Measurements from ENCODE around the gene KIAA0586.

Gene KIAA0586

GRCh38 chr14:58597041-58597440 lies 169.5 kb downstream of the KIAA0586 start:
- Histone ChIP-seq H4K20me1 (ENCODE audit: insufficient read depth, low read length, poor library complexity, severe bottlenecking) (no peaks in the 10 kb centered on the region), H3K9ac (ENCODE audit: low read depth, low read length, poor library complexity, severe bottlenecking) (no peak overlapping the region), H3K4me2 (ENCODE audit: low read depth, low read length, poor library complexity, severe bottlenecking) (no peak overlapping the region), H3K4me3 (ENCODE audit: low read length, poor library complexity, severe bottlenecking) (no peak overlapping the region), H3K79me2 (ENCODE audit: insufficient read depth, low read length) (no peaks in the 10 kb centered on the region), H3K9me2 (replicated peaks; ENCODE audit: low read depth, low read length) (no peaks in the 10 kb centered on the region), H3K9me3 (ENCODE audit: insufficient read depth, low read depth, low read length) (no peaks in the 10 kb centered on the region), H2AFZ (ENCODE audit: low read length) (no peak overlapping the region), H3K27me3 (ENCODE audit: insufficient read depth, low read length, poor library complexity, severe bottlenecking) (no peaks in the 10 kb centered on the region), H3K36me3 (ENCODE audit: insufficient read depth, low read length) (no peaks in the 10 kb centered on the region), H3K4me1 (ENCODE audit: insufficient read depth, low read length, poor library complexity, severe bottlenecking) (peaks cover 15% of the 10 kb centered on the region), H3F3A (ENCODE audit: low read depth) (no peaks in the 10 kb centered on the region)
- no peak for TF ChIP-seq EZH2phosphoT487 (IDR thresholded peaks at IDR 0.05; ENCODE audit: borderline replicate concordance)
- TF ChIP-seq CTCF (conservative IDR thresholded peaks at IDR 0.05; ENCODE audit: low read length), result no peak

GRCh38 chr14:58598028-58598803 lies 170.7 kb downstream of the KIAA0586 start:
- no peak overlapping the region for H3K9ac ChIP-seq (ENCODE audit: low read depth, low read length, poor library complexity, severe bottlenecking)
- no peak overlapping the region for H2AFZ ChIP-seq (ENCODE audit: low read length)
- H3K4me3 ChIP-seq (ENCODE audit: low read length, poor library complexity, severe bottlenecking), result no peak overlapping the region
- H4K20me1 ChIP-seq (ENCODE audit: insufficient read depth, low read length, poor library complexity, severe bottlenecking), result no peaks in the 10 kb centered on the region
- H3K27me3 ChIP-seq (ENCODE audit: insufficient read depth, low read length, poor library complexity, severe bottlenecking), result no peaks in the 10 kb centered on the region
- H3K9me2 ChIP-seq (replicated peaks; ENCODE audit: low read depth, low read length), result no peaks in the 10 kb centered on the region
- H3K9me3 ChIP-seq (ENCODE audit: insufficient read depth, low read depth, low read length), result no peaks in the 10 kb centered on the region
- no peaks in the 10 kb centered on the region for H3K79me2 ChIP-seq (ENCODE audit: insufficient read depth, low read length)
- H3K4me2 ChIP-seq (ENCODE audit: low read depth, low read length, poor library complexity, severe bottlenecking), result peak overlapping the region; percentile 9
- no peaks in the 10 kb centered on the region for H3K36me3 ChIP-seq (ENCODE audit: insufficient read depth, low read length)
- no peaks in the 10 kb centered on the region for H3F3A ChIP-seq (ENCODE audit: low read depth)
- peaks cover 15% of the 10 kb centered on the region for H3K4me1 ChIP-seq (ENCODE audit: insufficient read depth, low read length, poor library complexity, severe bottlenecking)
- no peak for TF ChIP-seq CTCF (conservative IDR thresholded peaks at IDR 0.05; ENCODE audit: low read length)
- no peak for TF ChIP-seq EZH2phosphoT487 (IDR thresholded peaks at IDR 0.05; ENCODE audit: borderline replicate concordance)

GRCh38 chr14:58598804-58599525 lies 171.4 kb downstream of the KIAA0586 start:
- peak overlapping the region; percentile 9 for H3K4me2 ChIP-seq (ENCODE audit: low read depth, low read length, poor library complexity, severe bottlenecking)
- no peak overlapping the region for H3K9ac ChIP-seq (ENCODE audit: low read depth, low read length, poor library complexity, severe bottlenecking)
- H3K4me1 ChIP-seq (ENCODE audit: insufficient read depth, low read length, poor library complexity, severe bottlenecking), result peaks cover 15% of the 10 kb centered on the region
- TF ChIP-seq CTCF (conservative IDR thresholded peaks at IDR 0.05; ENCODE audit: low read length), result no peak
- no peak for TF ChIP-seq EZH2phosphoT487 (IDR thresholded peaks at IDR 0.05; ENCODE audit: borderline replicate concordance)
- no peaks in the 10 kb centered on the region for H3K9me2 ChIP-seq (replicated peaks; ENCODE audit: low read depth, low read length)
- no peaks in the 10 kb centered on the region for H3K36me3 ChIP-seq (ENCODE audit: insufficient read depth, low read length)
- H3K79me2 ChIP-seq (ENCODE audit: insufficient read depth, low read length), result no peaks in the 10 kb centered on the region
- H3K4me3 ChIP-seq (ENCODE audit: low read length, poor library complexity, severe bottlenecking), result no peak overlapping the region
- no peaks in the 10 kb centered on the region for H3K9me3 ChIP-seq (ENCODE audit: insufficient read depth, low read depth, low read length)
- no peaks in the 10 kb centered on the region for H4K20me1 ChIP-seq (ENCODE audit: insufficient read depth, low read length, poor library complexity, severe bottlenecking)
- H3K27me3 ChIP-seq (ENCODE audit: insufficient read depth, low read length, poor library complexity, severe bottlenecking), result no peaks in the 10 kb centered on the region
- H3F3A ChIP-seq (ENCODE audit: low read depth), result no peaks in the 10 kb centered on the region
- H2AFZ ChIP-seq (ENCODE audit: low read length), result no peak overlapping the region

All from Loucy (cell line).